NCI-H82 (cell line): ENCODE measurements around the gene PRICKLE1.

ENCODE experiments used
- DNase-seq: peaks from one replicate; lab custom pipeline; 2025; lab: John Stamatoyannopoulos, UW

The PRICKLE1 gene

DNA sequence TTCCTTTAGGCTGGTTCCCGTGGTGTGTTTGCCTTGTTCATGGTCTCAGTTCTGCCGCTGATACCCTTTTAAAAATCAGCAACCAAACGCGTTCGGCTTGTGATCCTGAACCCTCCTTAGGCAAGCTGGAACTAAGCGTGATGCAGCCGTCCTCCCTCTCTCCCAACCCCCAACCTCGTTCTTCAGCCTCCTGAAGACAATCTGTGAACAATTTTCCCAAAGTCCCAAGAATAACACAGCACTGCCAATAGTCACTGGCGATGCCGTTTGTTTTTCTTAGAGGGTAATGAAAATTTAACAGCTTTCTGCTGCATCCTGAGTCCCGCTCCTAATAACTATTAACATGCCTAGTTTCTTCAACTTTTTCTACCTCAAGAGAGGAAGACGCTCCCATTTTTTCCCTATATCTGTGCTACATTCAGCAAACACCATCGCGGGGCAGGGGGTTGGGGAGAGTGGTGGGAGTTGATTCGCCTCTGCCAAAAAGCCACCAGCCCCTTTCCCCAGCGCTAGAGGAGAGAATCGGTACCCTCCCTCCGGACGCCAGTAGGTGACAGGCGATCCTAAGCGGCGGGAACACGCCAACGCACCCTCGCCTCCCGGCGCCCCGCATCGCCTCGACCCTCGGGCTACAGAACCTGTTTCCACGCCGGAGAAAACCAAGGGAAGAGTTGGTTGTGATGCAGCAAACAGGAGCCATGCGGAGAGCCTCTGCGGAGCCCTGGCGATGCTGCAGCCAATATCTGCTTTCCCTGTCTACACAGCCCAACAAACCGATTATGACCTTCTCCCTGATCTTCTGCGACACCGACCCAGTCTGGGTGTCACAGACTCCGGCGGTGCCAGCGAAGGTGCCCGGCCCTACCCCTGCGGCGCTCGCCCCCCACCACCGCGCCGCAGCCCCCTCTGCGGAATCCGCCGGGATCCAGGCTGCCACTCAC is 752 bp downstream of the PRICKLE1 start:
- peak; percentile 63 for DNase-seq

DNA sequence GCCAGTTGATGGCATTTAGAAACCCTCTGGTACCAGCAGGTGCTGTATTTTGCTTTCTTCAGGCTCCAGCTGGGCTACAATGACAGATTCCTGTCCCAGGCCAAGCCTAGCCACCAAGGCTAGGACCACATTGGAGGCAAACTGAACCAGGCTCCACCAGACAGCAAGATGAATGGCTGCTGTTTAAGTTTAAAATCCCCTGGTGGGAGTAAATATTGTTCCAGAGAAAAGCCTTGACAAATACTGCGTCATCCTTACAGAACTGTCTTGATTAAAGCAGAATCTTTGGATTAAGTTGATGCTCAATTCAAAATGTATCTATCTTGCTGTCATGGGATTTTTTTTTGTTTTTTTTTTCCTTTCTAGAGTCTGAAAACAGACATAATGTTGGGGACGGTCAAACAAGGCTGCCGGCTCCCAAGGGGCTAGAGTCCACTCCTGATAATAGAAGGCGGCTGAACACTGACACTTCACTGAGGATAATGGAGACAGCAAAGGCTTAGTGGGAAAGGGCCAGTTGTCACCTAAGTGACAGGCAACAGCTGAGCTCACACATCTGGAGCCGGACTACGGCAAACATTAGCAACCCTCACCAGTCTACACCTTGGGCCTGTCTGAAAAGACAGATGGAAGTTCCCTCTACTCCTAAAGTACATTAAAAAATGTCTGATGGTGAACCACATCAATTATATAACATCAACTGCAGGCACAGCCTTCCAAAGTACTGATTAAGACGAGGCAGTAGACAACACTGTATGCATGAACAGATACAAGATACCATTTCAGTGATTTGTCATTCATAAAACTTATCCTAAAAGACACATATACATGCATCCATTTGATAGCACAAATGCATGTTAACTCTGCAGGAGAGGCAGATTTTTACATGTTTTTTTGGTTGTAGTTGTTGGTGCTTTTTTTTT is 1.7 kb downstream of the PRICKLE1 start:
- DNase-seq, result peak; percentile 41

DNA sequence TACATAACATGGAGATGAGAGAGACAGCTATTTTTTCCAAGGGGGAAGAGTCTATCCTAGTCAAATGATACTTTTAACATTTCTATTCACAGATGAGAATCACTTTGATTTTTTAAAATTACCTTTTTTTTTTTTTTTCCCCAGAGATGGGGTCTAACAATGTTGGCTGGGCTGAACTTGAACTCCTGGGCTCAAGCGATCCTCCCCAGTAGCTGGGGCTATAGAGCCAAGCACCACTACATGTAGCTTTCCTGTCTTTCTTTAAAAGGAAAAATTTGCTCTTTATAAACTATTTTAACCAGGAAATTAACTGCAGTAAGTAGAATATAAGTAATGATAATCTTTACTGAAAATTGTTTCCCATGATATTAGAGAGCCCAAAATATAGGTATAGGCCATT is 3.3 kb downstream of the PRICKLE1 start:
- no peak for DNase-seq

DNA sequence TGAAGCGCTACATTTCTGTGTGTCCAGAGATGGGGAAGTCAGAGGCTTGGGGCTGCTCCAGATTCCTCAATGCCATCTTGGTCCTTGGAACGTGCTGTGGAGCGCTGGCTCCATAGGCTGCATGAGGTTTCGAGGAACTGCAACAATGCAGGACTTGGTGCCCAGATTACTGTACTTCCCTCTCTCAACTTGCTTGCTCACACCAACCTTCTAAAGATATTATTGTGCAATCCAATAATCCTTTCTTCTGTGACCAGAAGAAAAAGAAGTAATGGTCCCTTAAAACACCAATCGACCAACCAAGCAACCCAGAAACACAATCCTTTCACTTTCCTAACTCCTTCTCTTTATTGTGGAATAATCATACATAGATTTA is 3.7 kb downstream of the PRICKLE1 start:
- no peak for DNase-seq

GRCh38 chr12:42585154-42585840 is 4.2 kb downstream of the PRICKLE1 start:
- DNase-seq, result no peak

DNA sequence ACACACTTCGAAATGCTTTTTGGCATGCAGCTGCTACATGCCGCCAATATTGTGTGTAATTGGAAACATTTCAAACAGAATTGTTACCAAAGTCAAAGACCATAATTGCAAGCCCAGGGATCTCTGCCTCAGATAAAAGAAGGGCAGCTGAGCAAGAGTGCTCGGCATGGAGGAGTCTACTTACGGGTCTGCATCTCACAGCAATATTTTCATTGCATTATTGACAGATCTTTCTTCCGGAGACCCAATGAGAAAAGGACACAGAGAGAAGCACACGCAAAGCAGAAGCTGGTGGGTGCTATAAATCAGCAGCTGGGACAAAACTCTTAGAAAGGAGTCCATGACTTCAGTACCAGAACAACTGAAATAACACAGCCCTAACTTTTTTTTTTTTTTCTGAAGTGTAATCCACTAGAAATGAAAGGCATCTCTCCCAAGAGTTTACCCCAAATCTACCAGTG is 4.9 kb downstream of the PRICKLE1 start:
- no peak for DNase-seq

DNA sequence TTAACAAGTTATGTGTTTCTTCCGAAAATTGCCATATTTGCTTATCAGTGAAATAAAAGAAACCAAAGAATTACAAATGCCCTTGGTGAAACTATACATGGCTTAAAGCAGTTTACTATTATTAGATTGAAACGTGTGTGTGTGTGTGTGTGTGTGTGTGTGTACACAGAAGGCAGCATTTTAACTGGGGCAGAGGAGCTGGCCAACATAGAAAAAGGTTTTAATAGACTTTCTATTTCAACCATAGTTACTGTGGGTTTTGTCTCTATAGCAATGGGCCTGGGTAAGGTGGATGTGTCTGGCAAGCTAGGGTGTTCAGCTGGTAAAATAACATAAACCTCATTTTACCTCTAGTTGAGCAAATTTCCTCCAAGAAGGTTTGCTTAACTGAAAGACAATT is 6.5 kb downstream of the PRICKLE1 start:
- no peak for DNase-seq

GRCh38 chr12:42582498-42582897 is 7.0 kb downstream of the PRICKLE1 start:
- no peak for DNase-seq

GRCh38 chr12:42582050-42582449 is 7.5 kb downstream of the PRICKLE1 start:
- DNase-seq, result no peak

- no peak for DNase-seq
These were observed 13.2 kb downstream of the PRICKLE1 start for GRCh38 chr12:42576374-42576773.

DNA sequence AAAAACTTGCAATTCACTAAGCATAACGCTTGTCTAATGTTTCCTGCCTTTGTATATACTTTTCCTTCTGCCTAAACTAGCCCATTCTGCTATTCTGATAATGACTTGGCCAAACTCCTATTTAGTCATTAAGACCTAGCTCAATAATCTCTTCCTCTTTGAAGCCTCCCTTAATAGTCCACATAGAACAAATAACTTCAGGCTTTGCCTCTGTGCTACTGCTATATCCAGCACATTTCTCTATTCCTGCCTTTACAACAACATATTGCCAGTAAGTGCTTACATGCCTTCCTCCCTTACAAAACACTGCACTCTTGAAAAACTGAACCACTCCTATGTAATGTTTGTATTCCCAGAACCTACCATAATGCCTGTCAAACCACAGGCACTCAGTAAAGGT is 13.8 kb downstream of the PRICKLE1 start:
- DNase-seq, result no peak

- DNase-seq, result no peak
These were observed 14.7 kb downstream of the PRICKLE1 start for GRCh38 chr12:42574851-42575266.

DNA sequence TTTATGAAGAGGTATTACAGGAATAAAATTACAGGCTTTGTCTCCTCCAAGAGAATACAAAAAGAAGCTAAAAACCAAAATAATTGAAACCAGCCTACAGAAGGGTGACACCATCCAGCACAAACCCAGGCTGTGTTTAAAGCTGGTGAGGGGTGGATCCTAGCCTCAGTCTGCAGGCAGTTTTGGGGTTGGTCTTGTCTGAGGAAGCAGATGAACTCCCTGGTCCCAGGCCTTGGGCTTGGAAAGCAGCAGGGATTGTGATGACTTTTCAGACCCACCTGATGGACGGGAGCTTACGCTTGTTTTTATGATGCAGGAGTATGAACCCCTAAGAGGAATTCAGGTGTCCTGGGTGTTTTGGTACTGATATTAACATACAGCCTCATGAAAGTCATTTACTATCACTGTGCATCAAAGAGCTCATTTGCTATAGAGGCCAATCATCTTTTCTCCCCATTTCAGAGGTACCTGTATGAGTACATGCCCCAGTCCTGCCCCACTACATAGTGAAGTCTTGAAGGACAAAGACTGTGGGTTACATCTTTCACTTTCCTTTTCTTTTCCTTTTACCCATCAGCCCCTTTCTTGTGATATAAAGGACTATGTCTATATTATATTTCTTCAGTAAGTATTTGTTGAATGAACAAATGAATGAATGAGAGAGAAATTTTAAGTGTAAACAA is 18.1 kb downstream of the PRICKLE1 start:
- DNase-seq, result no peak

DNA sequence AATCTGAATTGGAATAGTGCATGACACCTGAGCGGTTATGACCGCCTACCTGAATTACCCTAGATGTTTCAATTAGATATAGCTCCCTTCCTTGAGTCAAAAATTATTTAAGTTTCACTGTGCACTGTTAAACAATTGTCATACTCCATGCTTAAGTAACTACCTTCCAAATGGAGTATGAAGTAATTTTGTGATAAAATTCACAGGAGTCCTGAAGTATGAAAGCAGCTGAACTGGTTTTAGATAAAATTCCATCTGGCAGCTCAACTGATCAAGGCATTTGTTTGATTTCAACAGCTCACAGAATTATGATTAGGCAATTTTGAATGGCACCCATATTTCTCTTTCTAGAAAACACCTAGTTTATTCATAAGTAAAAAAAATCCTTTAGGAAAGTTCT is 19.5 kb downstream of the PRICKLE1 start:
- DNase-seq, result no peak

- DNase-seq, result peak; percentile 60
These were observed 20.3 kb downstream of the PRICKLE1 start for GRCh38 chr12:42568952-42569915.

- no peak for DNase-seq
These were observed 23.9 kb downstream of the PRICKLE1 start for GRCh38 chr12:42565633-42566032.

- no peak for DNase-seq
These were observed 24.6 kb downstream of the PRICKLE1 start for GRCh38 chr12:42564996-42565395.

- DNase-seq, result no peak
These were observed 25.0 kb downstream of the PRICKLE1 start for GRCh38 chr12:42564556-42564955.

GRCh38 chr12:42560977-42561376 is 28.6 kb downstream of the PRICKLE1 start:
- no peak for DNase-seq

GRCh38 chr12:42557586-42558172 is 31.9 kb downstream of the PRICKLE1 start:
- DNase-seq, result no peak
